HG03342 (cell line): ENCODE results near the gene SEZ6.

Experiments
- ATAC-seq: cut with Tn5 transposase; IDR thresholded peaks from one replicate; pipeline ENCODE4 v1.9.1; 2021; ENCODE audit warnings: mild to moderate bottlenecking, moderate library complexity; ENCODE audit not compliant: unreplicated experiment

SEZ6 gene

DNA sequence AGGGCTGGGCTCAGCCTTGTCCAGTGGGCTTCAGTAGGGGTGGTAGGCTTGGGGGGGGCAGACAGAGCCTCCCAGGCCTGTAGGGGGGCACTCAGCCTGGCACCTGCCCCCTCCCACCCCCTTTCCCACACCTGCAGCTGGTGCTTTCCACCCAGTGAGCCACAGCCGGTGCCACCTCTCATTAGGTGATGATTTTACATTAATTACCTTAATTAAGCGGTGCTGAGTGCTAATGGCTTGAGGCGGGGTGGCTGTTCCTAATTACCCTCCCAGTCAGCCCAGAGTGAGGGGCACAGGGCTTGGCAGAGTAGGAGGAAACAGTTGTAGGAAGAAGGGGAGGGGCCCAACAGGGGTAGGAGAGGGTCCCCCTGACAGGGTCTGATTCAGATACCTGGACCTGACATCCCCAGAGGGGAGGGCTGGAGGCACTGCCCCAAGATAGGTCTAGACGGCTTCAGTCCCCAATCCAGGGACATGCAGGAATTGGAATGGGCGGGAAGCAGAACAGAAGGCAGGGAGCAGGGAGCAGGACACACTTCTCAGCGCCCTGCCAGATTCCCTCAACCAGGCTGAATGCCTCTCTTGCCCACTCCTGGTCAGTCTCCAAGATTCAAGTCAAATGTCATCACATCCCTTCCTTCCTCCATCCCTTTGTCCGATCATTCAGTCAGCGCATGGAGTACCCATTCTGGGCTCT is 28.0 kb downstream of the SEZ6 start:
- no peak for ATAC-seq

- no peak for ATAC-seq
These were observed 30.2 kb downstream of the SEZ6 start for GRCh38 chr17:28975646-28976045.

GRCh38 chr17:28975031-28975430 is 30.8 kb downstream of the SEZ6 start:
- ATAC-seq, result no peak

DNA sequence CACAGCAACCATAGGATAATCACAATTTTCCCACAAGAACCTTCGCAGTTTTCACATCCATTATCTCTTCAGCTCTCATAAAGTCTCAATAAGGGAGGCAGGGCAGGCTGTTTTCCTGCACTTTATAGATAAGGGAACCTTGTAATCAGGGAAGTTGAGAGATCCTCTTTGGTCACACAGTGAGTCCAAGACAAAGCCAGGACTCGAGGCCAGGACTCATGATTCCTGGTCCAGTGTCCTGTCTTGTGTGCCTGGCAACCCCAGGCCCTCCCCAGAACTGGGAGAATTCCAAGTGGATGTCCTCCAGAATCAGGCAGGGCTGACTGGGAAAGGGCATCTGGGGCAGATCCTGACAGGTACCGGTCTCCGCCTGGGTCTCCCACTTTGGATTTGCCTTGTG is 31.4 kb downstream of the SEZ6 start:
- ATAC-seq, result no peak

- ATAC-seq, result no peak
These were observed 32.4 kb downstream of the SEZ6 start for GRCh38 chr17:28973425-28973824.

DNA sequence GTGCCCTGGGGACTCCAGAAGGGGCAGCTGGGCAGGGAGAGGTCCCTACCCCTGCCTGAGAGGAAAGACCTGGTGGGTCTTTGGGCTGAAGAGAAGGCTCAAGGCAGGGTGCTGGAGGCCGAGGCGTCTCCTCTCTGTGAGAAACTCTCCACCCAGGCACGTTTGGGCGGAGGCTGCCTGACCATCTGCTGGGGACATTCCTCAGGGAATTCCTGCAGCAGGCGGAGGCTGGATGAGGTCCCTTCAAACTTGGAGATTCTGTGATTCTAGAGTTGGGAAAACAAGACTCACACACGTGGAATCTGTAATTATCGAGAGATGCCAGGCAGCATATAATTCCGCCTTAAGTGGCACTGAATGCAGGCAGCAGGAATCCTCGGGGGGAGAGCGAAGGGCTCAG is 33.4 kb downstream of the SEZ6 start:
- ATAC-seq, result no peak

GRCh38 chr17:28970879-28971278 is 35.0 kb downstream of the SEZ6 start:
- no peak for ATAC-seq

- no peak for ATAC-seq
These were observed 36.0 kb downstream of the SEZ6 start for GRCh38 chr17:28969706-28970393.

- ATAC-seq, result no peak
These were observed 36.9 kb downstream of the SEZ6 start for GRCh38 chr17:28968914-28969295.

DNA sequence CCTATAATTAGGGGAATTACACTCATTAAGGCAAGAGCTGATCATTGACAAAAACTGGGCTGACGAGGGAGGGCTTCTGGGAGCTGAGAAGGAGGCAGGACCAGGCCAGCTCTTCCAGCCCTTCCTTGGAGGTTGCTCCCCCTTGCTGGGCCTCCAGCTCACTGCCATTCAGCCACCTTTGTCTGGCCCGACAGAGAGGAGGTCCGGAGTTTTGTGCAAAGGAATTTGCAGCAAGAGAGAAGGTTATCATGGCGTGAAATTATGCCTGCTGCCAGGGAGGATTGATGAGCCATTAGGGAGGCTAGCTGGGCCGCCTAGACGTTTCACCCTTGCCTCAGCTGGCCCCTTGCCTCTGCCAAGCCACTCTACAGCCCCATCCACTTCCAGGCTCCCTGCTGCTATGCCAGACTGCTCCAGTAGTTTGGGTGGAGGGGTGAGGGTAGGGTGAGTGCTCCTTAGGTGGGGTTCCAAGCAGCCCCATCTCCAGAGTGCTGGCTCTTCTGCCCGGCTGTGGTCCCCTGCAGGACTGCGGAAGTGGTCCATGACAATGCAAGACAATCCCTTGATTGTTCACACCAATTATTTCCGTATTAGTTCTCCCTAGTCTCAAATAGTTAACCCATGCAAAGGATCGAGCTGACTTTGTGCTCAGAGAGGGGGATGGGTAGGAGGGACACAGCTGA is 37.5 kb downstream of the SEZ6 start:
- no peak for ATAC-seq

- ATAC-seq, result no peak
These were observed 38.4 kb downstream of the SEZ6 start for GRCh38 chr17:28967221-28968135.

DNA sequence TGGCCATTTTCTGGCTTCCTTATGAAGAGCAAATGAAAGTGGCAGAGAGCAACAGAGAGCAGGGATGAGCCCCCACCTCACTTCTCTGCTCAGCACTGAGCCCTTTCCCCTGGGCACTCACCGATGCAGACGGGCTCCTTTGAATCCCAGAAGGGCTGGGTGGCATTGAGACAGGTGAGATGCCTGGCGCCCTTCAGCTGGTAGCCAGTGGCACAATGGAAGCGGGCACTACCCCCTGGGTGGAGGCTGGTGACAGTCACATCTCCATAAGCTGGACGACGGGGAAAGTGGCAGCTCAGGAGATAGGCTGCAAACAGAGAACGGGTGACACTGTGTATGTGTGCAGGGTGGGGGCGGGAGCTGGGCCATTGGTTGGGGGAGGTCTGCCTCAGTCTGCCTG is 42.0 kb downstream of the SEZ6 start:
- no peak for ATAC-seq

GRCh38 chr17:28963055-28963611 is 42.7 kb downstream of the SEZ6 start:
- ATAC-seq, result no peak

DNA sequence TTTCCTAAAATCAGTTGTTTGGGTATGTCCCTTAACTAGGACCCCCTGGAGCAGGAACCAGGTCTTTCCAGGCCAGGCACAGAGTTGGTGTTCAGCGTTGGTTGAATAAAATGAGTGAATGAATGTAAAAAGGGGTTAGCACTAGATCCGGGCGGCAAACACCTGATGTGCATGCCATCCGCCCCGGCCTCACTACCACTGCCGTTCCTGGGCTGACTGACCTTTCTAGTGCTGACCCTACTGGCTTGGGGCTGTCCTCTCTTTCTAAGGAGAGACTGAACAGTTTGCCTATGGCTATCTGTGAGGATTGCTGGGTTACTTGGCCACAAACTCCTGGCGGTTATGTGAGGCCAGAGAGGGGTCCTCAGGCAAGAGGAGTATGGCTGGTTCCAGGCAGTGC is 44.4 kb downstream of the SEZ6 start:
- no peak for ATAC-seq

DNA sequence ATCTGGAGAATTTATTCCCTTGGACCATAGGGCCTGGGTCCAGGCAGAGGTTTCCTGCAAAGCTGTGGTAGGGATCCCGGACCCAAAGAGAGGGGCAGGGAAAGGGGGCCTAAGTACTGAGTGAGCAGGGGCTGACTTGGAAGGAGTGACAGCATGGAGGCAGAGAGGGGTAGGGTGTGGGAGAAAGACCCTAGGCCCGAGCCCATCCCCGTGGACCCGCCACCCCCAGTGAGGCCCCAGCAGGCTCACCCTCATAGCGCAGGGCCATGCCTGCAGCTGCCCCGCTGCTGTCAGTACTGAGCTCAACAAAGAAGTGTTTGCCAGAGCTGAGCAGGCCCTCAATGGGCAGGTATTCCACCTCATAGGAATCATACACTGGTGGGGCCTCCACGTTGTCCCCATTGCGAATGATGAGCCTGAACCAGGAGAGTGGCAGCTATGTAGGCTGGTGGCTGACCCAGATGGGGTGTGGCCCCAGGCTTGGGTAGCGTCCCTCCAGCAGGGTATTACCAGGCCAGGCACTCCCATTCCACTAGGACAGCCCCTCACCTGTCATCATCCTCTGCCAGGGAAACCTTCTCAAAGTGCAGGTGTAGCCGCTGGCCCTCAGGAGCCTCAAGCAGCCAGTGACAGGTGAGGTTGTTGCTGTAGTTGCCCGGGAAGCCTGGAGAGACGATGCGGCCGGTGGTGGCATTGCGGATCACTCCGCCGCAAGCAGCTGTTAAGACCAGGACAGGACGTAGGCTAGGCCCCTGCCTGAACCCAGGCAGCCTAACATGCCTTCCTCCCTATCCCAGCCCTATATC is 45.4 kb downstream of the SEZ6 start:
- no peak for ATAC-seq

DNA sequence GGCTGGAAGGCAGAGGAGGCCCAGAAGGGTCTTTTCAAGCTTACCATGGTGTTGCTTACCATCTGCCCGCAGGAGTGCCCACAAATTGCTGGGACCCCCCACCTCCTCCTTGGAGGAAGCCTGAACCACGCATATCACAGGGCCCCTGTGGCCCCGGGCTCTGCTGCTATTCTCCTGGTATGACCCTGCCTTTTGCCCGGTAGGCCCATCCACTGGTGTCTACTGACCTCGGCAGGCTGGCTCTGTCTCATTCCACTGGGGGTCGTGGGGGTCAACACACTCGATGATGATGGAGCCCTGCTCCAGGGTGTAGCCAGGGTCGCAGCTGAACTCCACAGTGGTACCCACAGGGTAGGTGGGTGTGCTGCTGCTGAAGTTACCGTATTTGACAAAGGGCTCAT is 46.4 kb downstream of the SEZ6 start:
- no peak for ATAC-seq

DNA sequence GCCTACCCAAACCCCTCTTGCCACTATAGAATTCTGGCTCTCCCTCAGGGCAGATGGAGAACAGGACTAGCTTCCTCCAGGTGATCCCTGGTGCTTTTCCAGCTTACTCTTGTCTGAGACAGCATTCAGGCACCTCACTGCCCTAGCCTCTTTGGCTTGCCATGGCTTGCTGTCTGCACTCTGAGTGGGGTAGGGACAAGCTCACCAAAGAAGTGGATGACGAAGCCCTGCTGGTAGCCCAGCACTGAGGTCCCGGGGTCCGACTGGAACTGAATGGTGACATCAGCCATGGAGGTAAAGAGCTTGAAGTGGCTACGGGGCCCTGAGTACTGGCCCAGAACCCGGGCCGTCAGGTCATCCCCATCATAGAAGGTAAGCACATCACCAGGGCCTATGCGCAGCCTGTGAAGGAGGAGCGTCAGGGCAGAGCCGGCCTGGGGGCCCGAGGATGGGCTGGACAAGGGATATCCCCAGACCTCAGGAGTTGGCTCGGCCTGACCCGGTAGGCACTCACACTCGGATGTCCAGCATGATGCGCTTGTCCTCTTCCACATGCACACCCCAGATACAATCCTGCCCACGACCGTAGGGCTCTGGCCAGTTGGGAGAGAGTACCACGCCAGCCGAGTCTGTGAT is 46.9 kb downstream of the SEZ6 start:
- ATAC-seq, result no peak

GRCh38 chr17:28957992-28958355 is 47.9 kb downstream of the SEZ6 start:
- no peak for ATAC-seq

GRCh38 chr17:28957277-28957991 is 48.4 kb downstream of the SEZ6 start:
- no peak for ATAC-seq
